Hematopoietic multipotent progenitor cell (in vitro differentiated cells): Measurements from ENCODE around the gene SMAD7. TPM values are rescaled to one million over a fixed set of nuclear protein-coding genes. Genes with fewer than 3 reads are reported as not detected.

Experiments
- DNase-seq, 3 donors: peaks; one replicate each; pipeline ENCODE4 v3.0.0-alpha.2; 2011 to 2015; ENCODE audit warnings: low read depth in 2 of 3, low spot score in 2 of 3
- total RNA-seq: library from RNA; depleted of rRNA; stranded (reverse); fragments of >200 nt; gene quantifications from one replicate; pipeline ENCODE4 v1.2.3, GENCODE V29; 2012

Gene SMAD7
- total RNA-seq, 1 donor: 8.3 TPM

DNA sequence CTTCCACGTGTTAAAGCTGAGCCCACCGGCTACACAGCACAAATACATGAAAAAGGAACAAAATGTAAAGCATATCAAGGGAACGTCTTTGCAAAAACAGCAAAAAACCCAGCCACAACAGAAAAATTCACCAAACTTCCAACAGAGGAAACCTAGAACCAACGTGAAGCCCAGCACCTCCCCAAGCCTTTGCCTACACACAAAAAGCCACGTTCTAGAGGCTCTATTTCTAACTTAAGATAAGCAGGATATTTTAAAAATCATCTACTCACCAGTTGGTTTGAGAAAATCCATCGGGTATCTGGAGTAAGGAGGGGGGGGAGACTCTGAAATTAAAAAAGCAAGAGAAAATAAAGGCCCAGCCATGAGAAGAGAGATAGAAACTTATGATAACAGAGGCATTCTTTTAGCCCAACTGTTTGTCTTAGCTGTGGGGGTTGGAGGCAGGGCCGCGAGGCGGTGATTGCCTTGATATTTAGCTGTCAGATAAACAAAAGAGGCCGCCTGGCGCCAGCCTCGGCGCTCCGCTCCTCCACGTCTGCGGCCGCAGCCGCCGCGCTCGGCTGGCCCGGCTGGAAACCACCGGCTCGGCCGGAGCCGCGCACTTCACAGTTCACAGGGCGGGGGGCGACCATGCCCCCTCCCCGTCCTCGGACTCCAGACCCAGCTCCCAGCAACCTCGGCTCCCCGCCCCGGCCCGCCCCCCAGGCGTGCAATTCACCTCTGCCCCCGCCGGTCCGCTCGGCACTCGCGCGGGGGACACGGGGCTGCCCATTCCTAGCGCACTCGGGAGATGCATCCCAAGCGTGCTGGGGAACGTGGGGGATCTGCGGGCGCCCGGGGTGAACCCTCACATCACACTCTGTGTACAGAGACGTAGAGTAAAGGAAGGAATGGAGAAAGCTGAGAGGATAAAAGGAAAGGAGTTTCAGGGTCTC lies 2.4 kb downstream of the SMAD7 start:
- DNase-seq: peak in 1 of 3 donors; percentile 53

- DNase-seq: no peak
Observed at GRCh38 chr18:48947560-48947959, 3.2 kb downstream of the SMAD7 start.

GRCh38 chr18:48947092-48947491 lies 3.7 kb downstream of the SMAD7 start:
- DNase-seq: no peak

DNA sequence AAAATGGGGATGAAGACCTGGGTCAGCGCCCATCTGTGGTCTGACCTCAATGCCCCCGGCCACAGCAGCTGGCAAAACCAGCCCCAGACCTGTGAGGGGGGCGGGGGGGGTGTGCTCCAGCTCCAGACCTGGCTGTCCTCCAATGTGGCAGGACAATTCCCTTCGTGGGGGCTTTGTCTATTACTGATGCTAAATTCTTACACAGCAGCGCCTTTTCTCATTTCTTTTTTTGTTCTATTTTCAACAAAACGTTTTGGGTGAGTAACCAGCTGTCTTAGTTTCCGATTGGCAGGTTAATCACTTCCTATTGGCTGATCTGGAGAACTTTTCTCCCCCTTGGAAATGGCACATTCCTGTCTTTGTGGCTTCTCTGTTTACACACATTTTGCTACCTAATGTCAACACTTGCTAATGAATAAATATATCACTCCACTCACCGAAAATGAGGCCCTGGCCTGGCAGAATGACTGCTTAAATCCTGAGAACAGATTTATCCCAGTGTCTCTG lies 4.4 kb downstream of the SMAD7 start:
- no peak for DNase-seq

- no peak for DNase-seq
Observed at GRCh38 chr18:48945953-48946217, 4.9 kb downstream of the SMAD7 start.

- no peak for DNase-seq
Observed at GRCh38 chr18:48944634-48945033, 6.1 kb downstream of the SMAD7 start.

DNA sequence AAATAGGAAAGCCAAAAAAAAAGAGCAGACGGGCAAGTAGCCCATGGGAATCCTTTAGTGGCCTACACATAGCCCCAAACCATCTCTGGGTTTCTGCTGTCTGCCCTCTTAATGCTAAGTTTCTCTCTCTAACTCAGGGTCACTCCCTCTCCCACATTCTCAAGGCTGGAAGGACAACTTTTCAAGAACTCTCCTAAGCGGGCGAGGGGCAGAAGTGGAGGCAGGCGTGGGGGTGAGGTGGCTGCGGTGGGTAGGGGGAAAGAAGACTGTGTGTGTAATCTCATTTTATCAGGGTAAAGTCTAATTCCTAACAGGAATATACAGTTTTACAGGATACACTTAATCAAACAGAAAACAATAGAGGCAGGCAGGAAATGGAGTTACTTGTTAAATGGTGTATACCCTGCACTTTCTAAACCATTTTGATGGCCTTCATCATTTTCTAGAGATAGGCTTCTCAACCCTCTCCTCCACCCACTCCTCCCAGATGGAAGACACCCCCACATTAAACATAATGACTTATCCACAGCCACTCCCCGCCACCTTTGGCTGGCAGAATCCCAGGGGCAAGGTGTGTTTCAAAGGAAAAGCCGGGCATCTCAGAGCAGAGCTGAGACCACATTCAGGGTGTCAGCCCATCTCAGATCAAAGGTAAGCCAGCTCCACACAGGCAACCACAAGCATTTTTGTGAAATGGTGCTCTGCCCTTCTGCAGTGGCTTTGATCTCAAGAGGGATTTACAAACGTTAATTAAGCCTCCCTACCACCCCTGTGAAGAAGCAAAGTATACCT lies 6.8 kb downstream of the SMAD7 start:
- DNase-seq: no peak

GRCh38 chr18:48943333-48943732 lies 7.4 kb downstream of the SMAD7 start:
- DNase-seq: no peak

GRCh38 chr18:48942554-48943261 lies 8.1 kb downstream of the SMAD7 start:
- no peak for DNase-seq

DNA sequence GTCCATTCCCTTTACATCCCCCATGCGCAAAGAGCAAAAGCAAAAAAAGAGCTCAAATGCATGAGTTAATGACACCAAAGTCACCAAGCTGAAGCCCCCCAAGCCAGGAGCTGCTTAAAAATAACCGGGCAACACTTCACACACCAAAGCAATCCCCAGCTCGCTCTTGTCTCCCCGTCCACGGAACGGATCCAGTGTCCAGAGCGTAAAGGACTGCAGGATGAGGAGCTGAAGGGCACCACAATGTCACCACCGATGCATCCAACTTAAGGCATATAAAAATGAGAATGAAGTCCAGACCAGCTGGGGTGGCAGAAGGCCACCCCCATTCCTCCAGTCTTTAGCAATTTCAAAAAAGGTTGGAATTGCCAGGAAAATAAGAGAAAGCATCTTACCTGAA lies 8.7 kb downstream of the SMAD7 start:
- DNase-seq: no peak

- no peak for DNase-seq
Observed at GRCh38 chr18:48941672-48942071, 9.1 kb downstream of the SMAD7 start.

DNA sequence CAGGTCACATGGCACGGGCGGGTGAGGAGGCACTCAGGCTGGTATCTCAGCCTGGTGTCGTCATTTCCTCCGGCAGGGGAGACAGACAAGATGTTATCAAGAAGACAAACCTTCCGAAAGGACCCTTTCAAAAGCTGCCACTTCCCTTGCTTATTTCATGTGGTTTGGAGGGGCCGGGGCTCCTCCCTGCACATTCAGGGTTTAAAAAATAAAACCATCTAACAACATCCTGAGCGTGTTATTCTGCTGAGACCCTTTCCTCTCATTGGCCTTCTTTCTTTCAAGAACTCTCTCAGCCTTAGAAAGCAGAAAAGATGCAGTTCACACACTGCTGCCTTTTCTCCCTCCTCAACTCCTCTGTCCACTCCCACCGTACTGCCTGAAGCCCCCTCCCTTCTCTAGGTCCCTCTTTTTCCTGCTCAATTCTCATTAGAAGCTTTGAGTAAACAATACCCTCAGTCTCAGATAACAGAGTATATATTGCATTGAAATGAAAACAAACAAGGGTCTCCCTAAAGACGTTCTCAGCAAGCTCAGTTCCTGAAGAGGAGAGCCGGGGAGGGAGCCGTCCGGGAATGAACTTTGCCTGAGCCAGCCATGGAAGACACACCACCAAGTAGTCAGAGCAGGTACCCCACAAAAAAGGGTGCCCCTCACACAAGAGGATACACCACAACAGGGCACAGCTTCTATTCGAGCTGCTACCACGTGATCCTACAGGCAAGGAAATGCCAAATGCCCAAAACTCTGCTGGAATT lies 9.7 kb downstream of the SMAD7 start:
- DNase-seq: peak; percentile 82 to 94 (median 92)

DNA sequence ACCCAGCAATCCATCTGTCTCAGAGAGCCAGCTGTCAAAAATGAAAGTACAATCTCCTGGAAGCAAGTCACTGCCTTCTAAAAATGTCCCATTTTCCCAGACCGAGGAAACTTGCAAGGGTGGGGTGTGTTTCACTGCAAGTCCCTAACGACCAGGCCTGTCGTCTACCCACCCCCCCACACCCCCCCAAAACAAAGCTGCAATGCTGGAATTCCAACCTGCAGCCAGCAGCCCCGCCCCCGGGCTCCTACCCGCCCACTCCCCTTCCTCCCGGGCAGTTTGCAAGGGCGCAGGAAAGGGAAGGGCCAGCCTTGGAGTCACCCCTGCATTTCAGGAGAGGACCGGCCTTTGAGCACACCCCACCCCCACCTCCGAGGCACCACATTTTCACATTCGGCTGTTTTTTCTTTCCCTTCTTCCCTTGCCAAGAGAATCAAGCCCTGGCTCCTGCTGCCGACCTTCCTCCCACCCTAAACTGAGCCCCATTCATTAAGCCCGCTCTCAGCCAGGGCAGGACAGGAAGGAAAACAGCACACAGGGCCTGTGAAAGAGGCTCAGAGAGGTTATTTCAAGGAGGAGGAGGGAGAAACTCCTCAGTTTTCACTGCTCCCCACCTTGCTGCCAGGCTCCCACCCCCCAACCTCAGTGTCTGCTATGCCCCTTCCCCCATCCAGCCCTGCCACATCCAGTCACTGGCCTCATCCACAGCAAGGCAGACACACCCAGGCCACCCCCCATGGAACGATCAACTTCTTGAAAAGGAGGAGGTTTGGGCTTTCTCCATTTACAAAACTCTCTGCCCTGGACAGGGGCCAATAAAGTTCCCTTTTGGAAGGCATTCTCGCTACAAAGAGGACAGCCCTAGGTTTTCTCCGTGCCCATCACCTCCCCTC lies 11.3 kb downstream of the SMAD7 start:
- no peak for DNase-seq

DNA sequence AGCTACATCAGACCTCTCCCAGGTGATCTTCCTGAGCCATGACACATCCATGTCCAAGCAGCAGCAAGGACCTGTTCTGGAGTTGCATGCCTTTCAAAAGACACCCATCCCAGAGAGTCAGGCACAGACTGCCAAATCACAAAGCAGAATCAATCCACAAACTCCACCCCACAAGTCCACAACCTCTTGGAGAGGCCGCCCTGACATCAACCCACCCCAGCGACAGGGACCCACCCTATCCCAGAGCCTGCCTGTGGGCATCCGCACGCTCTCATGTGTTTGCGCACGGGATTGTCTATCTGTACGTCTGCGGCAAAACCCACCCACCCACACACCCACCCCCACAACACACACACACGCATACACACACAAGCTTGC lies 11.9 kb downstream of the SMAD7 start:
- DNase-seq: no peak

- no peak for DNase-seq
Observed at GRCh38 chr18:48937869-48938750, 12.7 kb downstream of the SMAD7 start.

GRCh38 chr18:48935433-48935774 lies 15.4 kb downstream of the SMAD7 start:
- DNase-seq: no peak

GRCh38 chr18:48934723-48935432 lies 15.9 kb downstream of the SMAD7 start:
- no peak for DNase-seq

DNA sequence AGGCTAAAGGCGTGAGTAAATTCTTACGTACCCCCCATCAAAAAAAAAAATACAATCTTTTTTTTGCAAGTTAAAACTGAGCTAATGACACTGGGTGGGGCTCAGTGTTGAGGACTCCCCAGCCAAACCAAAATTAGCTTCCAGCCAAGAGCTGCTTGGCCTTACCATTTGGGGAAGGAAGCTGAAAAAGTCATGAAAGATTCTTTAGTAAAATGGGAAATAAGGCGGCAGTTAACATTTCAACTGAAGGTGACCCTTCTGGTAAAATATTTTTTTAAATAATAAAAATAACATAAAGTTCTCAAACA lies 16.4 kb downstream of the SMAD7 start:
- no peak for DNase-seq
